H9 (cell line): Measurements from ENCODE around the gene NBEAL2. TPM values are rescaled to one million over a fixed set of nuclear protein-coding genes. Genes with fewer than 3 reads are reported as not detected.

ENCODE experiments used
- DNase-seq: peaks from one replicate; pipeline ENCODE4 v3.0.0-alpha.2; 2017
- H2AFZ ChIP-seq: one replicate; pipeline ENCODE4 v1.6.1; 2013; ENCODE audit warnings: mild to moderate bottlenecking, low read length, control low read depth, moderate library complexity
- H2AK5ac ChIP-seq: 2 replicates; pipeline ENCODE4 v1.6.1; 2013; ENCODE audit warnings: low read length, control low read depth, mixed read lengths; ENCODE audit not compliant: insufficient read length
- H2BK120ac ChIP-seq: one replicate; pipeline ENCODE4 v1.6.1; 2013; ENCODE audit warnings: low read depth, mild to moderate bottlenecking, low read length, control low read depth, inconsistent platforms; ENCODE audit not compliant: poor library complexity, severe bottlenecking
- H2BK12ac ChIP-seq: 2 replicates; pipeline ENCODE4 v1.6.1; 2013; ENCODE audit warnings: low read length, control low read depth, mixed read lengths, low read depth; ENCODE audit not compliant: insufficient read length
- H2BK15ac ChIP-seq: 2 replicates; pipeline ENCODE4 v1.6.1; 2013; ENCODE audit warnings: low read depth, low read length, control low read depth
- H2BK20ac ChIP-seq: one replicate; pipeline ENCODE4 v1.6.1; 2013; ENCODE audit warnings: low read depth, mild to moderate bottlenecking, low read length, control low read depth, inconsistent platforms; ENCODE audit not compliant: poor library complexity, severe bottlenecking
- H2BK5ac ChIP-seq: 2 replicates; pipeline ENCODE4 v1.6.1; 2013; ENCODE audit warnings: low read length, control low read depth, mixed read lengths; ENCODE audit not compliant: insufficient read length
- H3K14ac ChIP-seq: 2 replicates; pipeline ENCODE4 v1.6.1; 2013; ENCODE audit warnings: low read length, control low read depth; ENCODE audit not compliant: insufficient read depth
- H3K18ac ChIP-seq: 2 replicates; pipeline ENCODE4 v1.6.1; 2013; ENCODE audit warnings: low read depth, mild to moderate bottlenecking, mixed read lengths, low read length, control low read depth; ENCODE audit not compliant: insufficient read length
- H3K23ac ChIP-seq: 2 replicates; pipeline ENCODE4 v1.6.1; 2013; ENCODE audit warnings: low read length, control low read depth, mixed read lengths, low read depth; ENCODE audit not compliant: insufficient read length
- H3K23me2 ChIP-seq: 2 replicates; pipeline ENCODE4 v1.6.1; 2013; ENCODE audit warnings: low read depth, mild to moderate bottlenecking, mixed read lengths, low read length, control low read depth; ENCODE audit not compliant: insufficient read length, poor library complexity, severe bottlenecking
- H3K27ac ChIP-seq: 2 replicates; pipeline ENCODE4 v1.5.1; 2013; ENCODE audit warnings: low read length, control low read depth, mixed read lengths, low read depth; ENCODE audit not compliant: insufficient read length
- H3K27me3 ChIP-seq: 2 replicates; pipeline ENCODE4 v1.6.1; 2013; ENCODE audit warnings: low read length, control low read depth, inconsistent platforms; ENCODE audit not compliant: insufficient read depth
- H3K4ac ChIP-seq: 2 replicates; pipeline ENCODE4 v1.6.1; 2013; ENCODE audit warnings: low read depth, mild to moderate bottlenecking, control low read depth, inconsistent platforms, low read length, moderate library complexity
- H3K4me1 ChIP-seq: 2 replicates; pipeline ENCODE4 v1.6.1; 2013; ENCODE audit warnings: low read length, control low read depth, inconsistent platforms; ENCODE audit not compliant: insufficient read depth
- H3K4me2 ChIP-seq: 2 replicates; pipeline ENCODE4 v1.6.1; 2013; ENCODE audit warnings: low read length, control low read depth, mixed read lengths; ENCODE audit not compliant: insufficient read length, insufficient read depth
- H3K56ac ChIP-seq: 2 replicates; pipeline ENCODE4 v1.6.1; 2013; ENCODE audit warnings: low read depth, mild to moderate bottlenecking, mixed read lengths, low read length, control low read depth; ENCODE audit not compliant: insufficient read length
- H3K79me1 ChIP-seq: 2 replicates; pipeline ENCODE4 v1.6.1; 2013; ENCODE audit warnings: low read depth, mild to moderate bottlenecking, moderate library complexity, low read length, control low read depth, inconsistent platforms; ENCODE audit not compliant: insufficient read depth, poor library complexity, severe bottlenecking
- H3K79me2 ChIP-seq: 2 replicates; pipeline ENCODE4 v1.6.1; 2013; ENCODE audit warnings: low read length, control low read depth, inconsistent platforms; ENCODE audit not compliant: insufficient read depth
- H3K9ac ChIP-seq: 2 replicates; pipeline ENCODE4 v1.6.1; 2013; ENCODE audit warnings: low read length, control low read depth, mixed read lengths; ENCODE audit not compliant: insufficient read length; ENCODE audit errors: extremely low read depth
- H3K9me3 ChIP-seq: one replicate; pipeline ENCODE4 v1.6.1; 2013; ENCODE audit warnings: low read depth, low read length, inconsistent platforms; ENCODE audit not compliant: control insufficient read depth
- H3T11ph ChIP-seq: one replicate; pipeline ENCODE4 v1.6.1; 2013; ENCODE audit warnings: mild to moderate bottlenecking, low read length, control low read depth, inconsistent platforms
- H4K20me1 ChIP-seq: one replicate; pipeline ENCODE4 v1.6.1; 2013; ENCODE audit not compliant: control insufficient read depth, insufficient read length, insufficient read depth
- H4K5ac ChIP-seq: 2 replicates; pipeline ENCODE4 v1.6.1; 2013; ENCODE audit warnings: low read depth, mild to moderate bottlenecking, mixed read lengths, low read length, control low read depth; ENCODE audit not compliant: insufficient read length
- H4K8ac ChIP-seq: replicated peaks from 2 replicates; pipeline ENCODE4 v1.6.1; 2013; ENCODE audit warnings: low read length, control low read depth, mixed read lengths, low read depth; ENCODE audit not compliant: insufficient read length
- H4K91ac ChIP-seq: 2 replicates; pipeline ENCODE4 v1.6.1; 2013; ENCODE audit warnings: low read depth, mild to moderate bottlenecking, moderate library complexity, mixed read lengths, low read length, control low read depth; ENCODE audit not compliant: insufficient read length
- H3K27ac Mint-ChIP-seq, 3 experiments: 2 replicates in 2 of 3; 3 replicates in 1 of 3; pipeline ENCODE4 v1.8.0; 2020 to 2021; ENCODE audit warnings: mixed read lengths in 3 of 3, mild to moderate bottlenecking in 1 of 3, moderate library complexity in 1 of 3
- H3K27me3 Mint-ChIP-seq: 2 replicates; pipeline ENCODE4 v1.8.0; 2021; ENCODE audit warnings: low read depth, mild to moderate bottlenecking, moderate library complexity, mixed read lengths
- H3K36me3 Mint-ChIP-seq, 3 experiments: 2 replicates in 2 of 3; 3 replicates in 1 of 3; pipeline ENCODE4 v1.8.0; 2020 to 2021; ENCODE audit warnings: low read depth in 3 of 3, mixed read lengths in 3 of 3; ENCODE audit not compliant: insufficient read depth in 1 of 3
- H3K4me1 Mint-ChIP-seq, 2 experiments: 2 replicates each; pipeline ENCODE4 v1.8.0; 2020; ENCODE audit warnings: mixed read lengths in 2 of 2
- H3K4me3 Mint-ChIP-seq, 2 experiments: 2 replicates in 1 of 2; 3 replicates in 1 of 2; pipeline ENCODE4 v1.8.0; 2020 to 2021; ENCODE audit warnings: mild to moderate bottlenecking in 2 of 2, mixed read lengths in 2 of 2, moderate library complexity in 1 of 2
- H3K9me3 Mint-ChIP-seq, 2 experiments: 2 replicates in 1 of 2; 3 replicates in 1 of 2; pipeline ENCODE4 v1.8.0; 2020; ENCODE audit warnings: mild to moderate bottlenecking in 2 of 2, mixed read lengths in 2 of 2, moderate library complexity in 1 of 2
- WGBS: extraction: QIAGEN DNeasy Blood & Tissue Kit; methylation state at CpG from one replicate; pipeline ENCODE4 v1.1.7; 2013; ENCODE audit warnings: missing lambda C conversion rate, low lambda C conversion rate, mixed read lengths; ENCODE audit not compliant: insufficient read length; ENCODE audit errors: extremely low coverage; 5-methylcytosine and 5-hydroxymethylcytosine counted together
- total RNA-seq: library from RNA; stranded (reverse); gene quantifications from 2 replicates; pipeline ENCODE4 v1.2.1, GENCODE V29; 2021
- TF ChIP-seq, protein P1 (sequence below): fragments of 200-600 bp; sonication (generic); conservative IDR thresholded peaks from 3 replicates; pipeline ENCODE4 v1.8.0; 2021; ENCODE audit warnings: antibody characterized with exemption, mild to moderate bottlenecking

NBEAL2 gene
- total RNA-seq, 1 experiment from 2014 or later, result 52.1 TPM

GRCh38 chr3:46995901-46996562 lies 16.6 kb downstream of the NBEAL2 start:
- Histone ChIP-seq H3K79me2 (no peaks in the 10 kb centered on the region), H4K8ac (no peak overlapping the region), H3K4ac (no peak overlapping the region), H3K9me3 (no peaks in the 10 kb centered on the region), H3K23me2 (no peaks in the 10 kb centered on the region), H2BK15ac (no peak overlapping the region), H3K56ac (no peak overlapping the region), H2BK120ac (no peak overlapping the region), H4K91ac (no peak overlapping the region), H3K14ac (no peak overlapping the region; the same call in 1 of the 2 replicates), H4K5ac (no peak overlapping the region), H2AK5ac (no peak overlapping the region), H2BK5ac (no peak overlapping the region), H3K23ac (no peak overlapping the region), H3K27me3 (no peaks in the 10 kb centered on the region), H4K20me1 (no peaks in the 10 kb centered on the region), H2AFZ (no peak overlapping the region), H2BK20ac (no peak overlapping the region), H3K4me1 (no peaks in the 10 kb centered on the region), H3K4me2 (no peak overlapping the region), H3K79me1 (no peaks in the 10 kb centered on the region), H3K18ac (no peak overlapping the region), H3K9ac (no peak overlapping the region), H2BK12ac (no peak overlapping the region), H3K27ac (no peak overlapping the region), H3T11ph (no peak overlapping the region)
- H3K27me3 Mint-ChIP-seq, result no peaks in the 10 kb centered on the region
- WGBS, result no CpG with 5 or more reads among the region's 22 CpGs
- H3K27ac Mint-ChIP-seq, result no peak overlapping the region
- H3K4me1 Mint-ChIP-seq, result peaks cover 8 to 13% of the 10 kb centered on the region in 2 experiments
- H3K9me3 Mint-ChIP-seq, result no peaks in the 10 kb centered on the region
- peaks cover 2 to 21% (median 14%) of the 10 kb centered on the region in 3 experiments; a peak in 6 of 7 replicates for H3K36me3 Mint-ChIP-seq
- TF ChIP-seq, protein P1, sequence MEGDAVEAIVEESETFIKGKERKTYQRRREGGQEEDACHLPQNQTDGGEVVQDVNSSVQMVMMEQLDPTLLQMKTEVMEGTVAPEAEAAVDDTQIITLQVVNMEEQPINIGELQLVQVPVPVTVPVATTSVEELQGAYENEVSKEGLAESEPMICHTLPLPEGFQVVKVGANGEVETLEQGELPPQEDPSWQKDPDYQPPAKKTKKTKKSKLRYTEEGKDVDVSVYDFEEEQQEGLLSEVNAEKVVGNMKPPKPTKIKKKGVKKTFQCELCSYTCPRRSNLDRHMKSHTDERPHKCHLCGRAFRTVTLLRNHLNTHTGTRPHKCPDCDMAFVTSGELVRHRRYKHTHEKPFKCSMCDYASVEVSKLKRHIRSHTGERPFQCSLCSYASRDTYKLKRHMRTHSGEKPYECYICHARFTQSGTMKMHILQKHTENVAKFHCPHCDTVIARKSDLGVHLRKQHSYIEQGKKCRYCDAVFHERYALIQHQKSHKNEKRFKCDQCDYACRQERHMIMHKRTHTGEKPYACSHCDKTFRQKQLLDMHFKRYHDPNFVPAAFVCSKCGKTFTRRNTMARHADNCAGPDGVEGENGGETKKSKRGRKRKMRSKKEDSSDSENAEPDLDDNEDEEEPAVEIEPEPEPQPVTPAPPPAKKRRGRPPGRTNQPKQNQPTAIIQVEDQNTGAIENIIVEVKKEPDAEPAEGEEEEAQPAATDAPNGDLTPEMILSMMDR, result no peak
- no peak for DNase-seq
- no peak overlapping the region for H3K4me3 Mint-ChIP-seq
